ENCODE data around the gene KCNQ5.
"Not testable (repeated sequence)": the region's sequence is repeated elsewhere in the genome, so short reads cannot be mapped to it uniquely, and the experiment has no call there.

Gene KCNQ5

GRCh38 chr6:72977114-72977513, 355.2 kb downstream of the KCNQ5 start:
- Histone ChIP-seq H3K9me3 (replicated peaks in 1 of 11) (peaks cover 0 to 40% (median 24%) of the 10 kb centered on the region in 11 experiments; a peak in 18 of 22 replicates), H3K4me3 (no peak overlapping the region), H3K9ac (no peak overlapping the region), H3K27me3 (no peaks in the 10 kb centered on the region), H3K4me2 (peak overlapping the region in 2 of 11 experiments; percentile 0 to 19; a peak in 2 of 22 replicates), H3K36me3 (peaks cover 0 to 17% (median 9%) of the 10 kb centered on the region in 11 experiments; a peak in 6 of 22 replicates), H3K4me1 (peaks cover 10 to 38% (median 27%) of the 10 kb centered on the region in 10 experiments; a peak in 19 of 20 replicates), H3K27ac (no peak overlapping the region), H4K20me1 (no peaks in the 10 kb centered on the region; a peak in 1 of 22 replicates)
- TF ChIP-seq Cebpa-rat (IDR thresholded peaks at IDR 0.05), result no peak

- Histone ChIP-seq H3K9me3 (replicated peaks in 1 of 11) (peaks cover 4 to 44% (median 28%) of the 10 kb centered on the region in 11 experiments), H3K36me3 (peaks cover 0 to 21% (median 9%) of the 10 kb centered on the region in 11 experiments; a peak in 14 of 22 replicates), H3K4me1 (peaks cover 10 to 29% (median 22%) of the 10 kb centered on the region in 10 experiments; a peak in 18 of 20 replicates)
- not testable (repeated sequence) for H3K9ac ChIP-seq, H4K20me1 ChIP-seq, H3K4me2 ChIP-seq, H3K27ac ChIP-seq, H3K27me3 ChIP-seq, H3K4me3 ChIP-seq
These were observed 356.9 kb downstream of the KCNQ5 start for GRCh38 chr6:72978808-72979207.

GRCh38 chr6:72984189-72984831, 362.4 kb downstream of the KCNQ5 start:
- H3K36me3 ChIP-seq, result peaks cover 0 to 47% (median 33%) of the 10 kb centered on the region in 11 experiments; a peak in 18 of 22 replicates
- not testable (repeated sequence) for H3K4me2 ChIP-seq, H3K4me3 ChIP-seq, H3K27ac ChIP-seq, H3K27me3 ChIP-seq, H3K4me1 ChIP-seq, H4K20me1 ChIP-seq, H3K9ac ChIP-seq
- peaks cover 41 to 67% (median 63%) of the 10 kb centered on the region in 11 experiments for H3K9me3 ChIP-seq (replicated peaks in 1 of 11)

- H3K4me1 ChIP-seq, result peaks cover 0 to 9% (median 0%) of the 10 kb centered on the region in 10 experiments; a peak in 3 of 20 replicates
- no peak for TF ChIP-seq Cebpa-rat (IDR thresholded peaks at IDR 0.05)
- no peak overlapping the region for H3K9ac ChIP-seq
- H3K27me3 ChIP-seq, result no peaks in the 10 kb centered on the region
- H4K20me1 ChIP-seq, result no peaks in the 10 kb centered on the region
- H3K4me2 ChIP-seq, result 0 out of 22 replicates have a peak overlapping the region, but pooled peaks of 2 of the 11 experiments have one; percentile 11 to 14
- H3K27ac ChIP-seq, result no peak overlapping the region
- peaks cover 0 to 47% (median 33%) of the 10 kb centered on the region in 11 experiments; a peak in 18 of 22 replicates for H3K36me3 ChIP-seq
- H3K4me3 ChIP-seq, result no peak overlapping the region
- H3K9me3 ChIP-seq (replicated peaks in 1 of 11), result peaks cover 41 to 59% (median 55%) of the 10 kb centered on the region in 11 experiments
These were observed 363.3 kb downstream of the KCNQ5 start for GRCh38 chr6:72984981-72985665.

GRCh38 chr6:72987301-72987700, 365.4 kb downstream of the KCNQ5 start:
- no peak overlapping the region for H3K9ac ChIP-seq
- peaks cover 41 to 51% (median 50%) of the 10 kb centered on the region in 11 experiments for H3K9me3 ChIP-seq (replicated peaks in 1 of 11)
- no peak overlapping the region for H3K4me3 ChIP-seq
- TF ChIP-seq Cebpa-rat (IDR thresholded peaks at IDR 0.05), result no peak
- peaks cover 0 to 47% (median 33%) of the 10 kb centered on the region in 11 experiments; a peak in 18 of 22 replicates for H3K36me3 ChIP-seq
- peaks cover 0 to 9% (median 0%) of the 10 kb centered on the region in 10 experiments; a peak in 3 of 20 replicates for H3K4me1 ChIP-seq
- no peaks in the 10 kb centered on the region for H3K27me3 ChIP-seq
- H3K27ac ChIP-seq, result no peak overlapping the region
- no peaks in the 10 kb centered on the region for H4K20me1 ChIP-seq
- H3K4me2 ChIP-seq, result no peak overlapping the region

- Histone ChIP-seq H3K4me2 (no peak overlapping the region), H4K20me1 (peaks cover 0 to 26% (median 0%) of the 10 kb centered on the region in 11 experiments; a peak in 4 of 22 replicates), H3K9me3 (replicated peaks in 1 of 11) (no peaks in the 10 kb centered on the region; a peak in 1 of 22 replicates), H3K4me1 (no peaks in the 10 kb centered on the region), H3K27me3 (no peaks in the 10 kb centered on the region), H3K27ac (no peak overlapping the region), H3K9ac (no peak overlapping the region), H3K4me3 (no peak overlapping the region), H3K36me3 (peaks cover 0 to 14% (median 5%) of the 10 kb centered on the region in 11 experiments; a peak in 12 of 22 replicates)
- no peak for TF ChIP-seq Cebpa-rat (IDR thresholded peaks at IDR 0.05)
These were observed 378.1 kb downstream of the KCNQ5 start for GRCh38 chr6:72999995-73000394.

GRCh38 chr6:73000460-73000859, 378.6 kb downstream of the KCNQ5 start:
- H3K36me3 ChIP-seq, result peaks cover 0 to 19% (median 9%) of the 10 kb centered on the region in 11 experiments; a peak in 12 of 22 replicates
- no peak for TF ChIP-seq Cebpa-rat (IDR thresholded peaks at IDR 0.05)

GRCh38 chr6:73002588-73002987, 380.7 kb downstream of the KCNQ5 start:
- no peaks in the 10 kb centered on the region for H3K4me1 ChIP-seq
- peaks cover 10 to 40% (median 28%) of the 10 kb centered on the region in 11 experiments; a peak in 21 of 22 replicates for H3K36me3 ChIP-seq
- H3K4me3 ChIP-seq, result no peak overlapping the region
- no peak overlapping the region for H3K9ac ChIP-seq
- H4K20me1 ChIP-seq, result peaks cover 0 to 16% (median 0%) of the 10 kb centered on the region in 11 experiments; a peak in 2 of 22 replicates
- H3K4me2 ChIP-seq, result no peak overlapping the region
- no peaks in the 10 kb centered on the region for H3K27me3 ChIP-seq
- H3K27ac ChIP-seq, result no peak overlapping the region
- no peak for TF ChIP-seq Cebpa-rat (IDR thresholded peaks at IDR 0.05)
- H3K9me3 ChIP-seq (replicated peaks in 1 of 11), result peaks cover 10 to 16% (median 15%) of the 10 kb centered on the region in 11 experiments

More at GRCh38 chr6:73000460-73000859, 378.6 kb downstream of the KCNQ5 start:
- Histone ChIP-seq H3K9me3 (replicated peaks in 1 of 11) (no peaks in the 10 kb centered on the region), H3K27me3 (no peaks in the 10 kb centered on the region), H3K4me2 (no peak overlapping the region), H3K27ac (no peak overlapping the region), H3K9ac (no peak overlapping the region), H3K4me3 (no peak overlapping the region), H4K20me1 (peaks cover 0 to 26% (median 0%) of the 10 kb centered on the region in 11 experiments; a peak in 4 of 22 replicates), H3K4me1 (no peaks in the 10 kb centered on the region)

- Histone ChIP-seq H3K4me2 (no peak overlapping the region), H3K27ac (no peak overlapping the region), H3K4me1 (no peaks in the 10 kb centered on the region), H4K20me1 (peaks cover 0 to 15% (median 0%) of the 10 kb centered on the region in 11 experiments; a peak in 2 of 22 replicates), H3K9me3 (replicated peaks in 1 of 11) (peaks cover 12 to 23% (median 21%) of the 10 kb centered on the region in 11 experiments), H3K4me3 (no peak overlapping the region), H3K9ac (no peak overlapping the region), H3K27me3 (no peaks in the 10 kb centered on the region), H3K36me3 (peaks cover 12 to 47% (median 34%) of the 10 kb centered on the region in 11 experiments; a peak in 21 of 22 replicates)
- no peak for TF ChIP-seq Cebpa-rat (IDR thresholded peaks at IDR 0.05)
These were observed 381.4 kb downstream of the KCNQ5 start for GRCh38 chr6:73003302-73003701.
